GM23338 (cell line): Measurements from ENCODE around the gene COX10. TPM values are rescaled to one million over a fixed set of nuclear protein-coding genes. Genes with fewer than 3 reads are reported as not detected.

Source experiments
- ATAC-seq: fragments of 200-7000 bp; cut with Tn5 transposase; 3 replicates; pipeline ENCODE4 v1.9.1; 2020
- DNase-seq: peaks from one replicate; pipeline ENCODE4 v3.0.0-alpha.2; 2015; ENCODE audit warnings: low spot score
- H2AFZ ChIP-seq: fragments of 200-600 bp; sonication (generic); 2 replicates; pipeline ENCODE4 v1.8.0; 2016; ENCODE audit warnings: antibody characterized with exemption, mild to moderate bottlenecking, moderate library complexity
- H3F3A ChIP-seq: fragments of 200-600 bp; sonication (generic); replicated peaks from 2 replicates; pipeline ENCODE4 v1.8.0; 2017; ENCODE audit warnings: antibody characterized with exemption, mixed run types, low read depth
- H3K27ac ChIP-seq: fragments of 200-600 bp; sonication (generic); 2 replicates; pipeline ENCODE4 v1.6.1; 2016; ENCODE audit warnings: low read depth
- H3K27me3 ChIP-seq: fragments of 200-600 bp; sonication (generic); 2 replicates; pipeline ENCODE4 v1.8.0; 2016; ENCODE audit warnings: mild to moderate bottlenecking, mixed run types, moderate library complexity; ENCODE audit not compliant: insufficient read depth
- H3K36me3 ChIP-seq: fragments of 200-600 bp; sonication (generic); 2 replicates; pipeline ENCODE4 v1.8.0; 2016; ENCODE audit warnings: mild to moderate bottlenecking; ENCODE audit not compliant: insufficient read depth
- H3K4me1 ChIP-seq: fragments of 200-600 bp; sonication (generic); 2 replicates; pipeline ENCODE4 v1.8.0; 2016; ENCODE audit warnings: mild to moderate bottlenecking, moderate library complexity; ENCODE audit not compliant: insufficient read depth
- H3K4me2 ChIP-seq: fragments of 200-600 bp; sonication (generic); 2 replicates; pipeline ENCODE4 v1.7.1; 2017; ENCODE audit warnings: mixed run types
- H3K4me3 ChIP-seq: fragments of 200-600 bp; sonication (generic); 2 replicates; pipeline ENCODE4 v1.6.1; 2016; ENCODE audit warnings: mixed run types
- H3K79me2 ChIP-seq: fragments of 200-600 bp; sonication (generic); replicated peaks from 2 replicates; pipeline ENCODE4 v1.8.0; 2017; ENCODE audit warnings: mild to moderate bottlenecking; ENCODE audit not compliant: insufficient read depth
- H3K9me2 ChIP-seq: fragments of 200-600 bp; sonication (generic); 2 replicates; pipeline ENCODE4 v1.8.0; 2017; ENCODE audit not compliant: insufficient read depth
- H4K20me1 ChIP-seq: fragments of 200-600 bp; sonication (generic); replicated peaks from 2 replicates; pipeline ENCODE4 v1.8.0; 2017; ENCODE audit warnings: mild to moderate bottlenecking; ENCODE audit not compliant: insufficient read depth
- H3K27ac Mint-ChIP-seq: 2 replicates; pipeline ENCODE4 v1.8.0; 2020; ENCODE audit warnings: inconsistent platforms, mild to moderate bottlenecking, moderate library complexity, mixed read lengths
- H3K27me3 Mint-ChIP-seq: 3 replicates; pipeline ENCODE4 v1.8.0; 2022; ENCODE audit warnings: low read depth, mild to moderate bottlenecking, moderate library complexity, mixed read lengths, inconsistent platforms; ENCODE audit not compliant: insufficient read depth, poor library complexity
- H3K36me3 Mint-ChIP-seq: 3 replicates; pipeline ENCODE4 v1.8.0; 2021; ENCODE audit warnings: low read depth, mild to moderate bottlenecking, inconsistent platforms, moderate library complexity, mixed read lengths
- H3K4me1 Mint-ChIP-seq: 3 replicates; pipeline ENCODE4 v1.8.0; 2020; ENCODE audit warnings: mild to moderate bottlenecking, inconsistent platforms, mixed read lengths
- H3K4me3 Mint-ChIP-seq: 3 replicates; pipeline ENCODE4 v1.8.0; 2021; ENCODE audit warnings: moderate library complexity, mild to moderate bottlenecking, inconsistent platforms, mixed read lengths
- H3K9me3 Mint-ChIP-seq: 3 replicates; pipeline ENCODE4 v1.8.0; 2020; ENCODE audit warnings: moderate library complexity, mild to moderate bottlenecking, inconsistent platforms, mixed read lengths
- CREB1 ChIP-seq: fragments of 250-450 bp; sonication (Bioruptor Pico); IDR thresholded peaks from 2 replicates; pipeline ENCODE4 v1.5.0; 2020; ENCODE audit warnings: low read depth, mild to moderate bottlenecking, moderate library complexity
- CTCF ChIP-seq, 2 experiments: fragments of 200-600 bp in 1 of 2; sonication (generic) in 1 of 2; conservative IDR thresholded peaks; 2 replicates each; pipeline versions ENCODE4 v1.5.1 to v1.6.1; 2016 to 2017; ENCODE audit warnings: antibody characterized with exemption in 2 of 2, low read depth in 2 of 2, mild to moderate bottlenecking in 2 of 2, moderate library complexity in 1 of 2
- EZH2 ChIP-seq: fragments of 200-600 bp; sonication (generic); IDR thresholded peaks from one replicate; pipeline ENCODE4 v1.8.0; 2017; ENCODE audit warnings: antibody characterized with exemption, mild to moderate bottlenecking, low read depth; ENCODE audit not compliant: unreplicated experiment
- EZH2phosphoT487 ChIP-seq: fragments of 200-600 bp; sonication (generic); IDR thresholded peaks from one replicate; pipeline ENCODE4 v1.8.1; 2018; ENCODE audit warnings: antibody characterized with exemption; ENCODE audit not compliant: unreplicated experiment
- JUNB ChIP-seq: IDR thresholded peaks from one replicate; pipeline ENCODE4 v1.6.1; 2016; ENCODE audit warnings: antibody characterized with exemption; ENCODE audit not compliant: unreplicated experiment
- NANOG ChIP-seq: IDR thresholded peaks from 2 replicates; pipeline ENCODE4 v1.6.1; 2016; ENCODE audit warnings: antibody characterized with exemption, borderline replicate concordance
- POLR2AphosphoS5 ChIP-seq: IDR thresholded peaks from 2 replicates; pipeline ENCODE4 v1.6.1; 2016; ENCODE audit warnings: antibody characterized with exemption, low read depth
- REST ChIP-seq: IDR thresholded peaks from one replicate; pipeline ENCODE4 v1.6.1; 2018; ENCODE audit warnings: antibody characterized with exemption; ENCODE audit not compliant: unreplicated experiment
- STAT1 ChIP-seq: IDR thresholded peaks from one replicate; pipeline ENCODE4 v1.6.1; 2016; ENCODE audit warnings: antibody characterized with exemption; ENCODE audit not compliant: unreplicated experiment
- ZNF331 ChIP-seq: fragments of 250-450 bp; sonication (Bioruptor Pico); IDR thresholded peaks from 2 replicates; pipeline ENCODE4 v1.5.0; 2020; ENCODE audit warnings: low read depth, mild to moderate bottlenecking, moderate library complexity
- polyA plus RNA-seq: library from polyadenylated mRNA; unstranded; fragments of >200 nt; fragmentation: Nextera tagmentation; extraction: Ambion mirVana; gene quantifications from 2 replicates; pipeline ENCODE4 v1.2.1, GENCODE V29; 2016
- total RNA-seq: library from RNA; depleted of rRNA; stranded (reverse); fragments of >200 nt; shearing (Covaris generic); gene quantifications from 2 replicates; pipeline ENCODE4 v1.2.3, GENCODE V29; 2014
- TF ChIP-seq, protein P1 (sequence below): IDR thresholded peaks from 2 replicates; pipeline ENCODE4 v1.6.1; 2016; ENCODE audit warnings: antibody characterized with exemption

Gene COX10
- total and polyA plus RNA-seq, 2 experiments from 2014 or later, result 25.7 to 46.6 TPM

- no peak overlapping the region for H3K4me3 ChIP-seq
- H4K20me1 ChIP-seq, result no peaks in the 10 kb centered on the region
- peaks cover 1% of the 10 kb centered on the region for H3K4me1 ChIP-seq
- Mint-ChIP-seq H3K27ac (no peak overlapping the region), H3K9me3 (no peaks in the 10 kb centered on the region), H3K4me1 (peaks cover 4% of the 10 kb centered on the region), H3K4me3 (no peak overlapping the region), H3K36me3 (peaks cover 3% of the 10 kb centered on the region; the same call in 1 of the 3 replicates), H3K27me3 (no peaks in the 10 kb centered on the region)
- DNase-seq (no peak), ATAC-seq (no peak)
- no peaks in the 10 kb centered on the region for H3K36me3 ChIP-seq
- H3K79me2 ChIP-seq, result peaks cover 31% of the 10 kb centered on the region
- no peak overlapping the region for H3K27ac ChIP-seq
- no peak overlapping the region for H2AFZ ChIP-seq
- H3K4me2 ChIP-seq, result no peak overlapping the region
- H3K27me3 ChIP-seq, result no peaks in the 10 kb centered on the region
- H3F3A ChIP-seq, result no peaks in the 10 kb centered on the region
- no peaks in the 10 kb centered on the region; the same call in 1 of the 2 replicates for H3K9me2 ChIP-seq
- no peak for TF ChIP-seq EZH2
- TF ChIP-seq CTCF (conservative IDR thresholded peaks at IDR 0.05; ENCODE audit: low read depth in 2 of 2), result no peak
- TF ChIP-seq, protein P1, sequence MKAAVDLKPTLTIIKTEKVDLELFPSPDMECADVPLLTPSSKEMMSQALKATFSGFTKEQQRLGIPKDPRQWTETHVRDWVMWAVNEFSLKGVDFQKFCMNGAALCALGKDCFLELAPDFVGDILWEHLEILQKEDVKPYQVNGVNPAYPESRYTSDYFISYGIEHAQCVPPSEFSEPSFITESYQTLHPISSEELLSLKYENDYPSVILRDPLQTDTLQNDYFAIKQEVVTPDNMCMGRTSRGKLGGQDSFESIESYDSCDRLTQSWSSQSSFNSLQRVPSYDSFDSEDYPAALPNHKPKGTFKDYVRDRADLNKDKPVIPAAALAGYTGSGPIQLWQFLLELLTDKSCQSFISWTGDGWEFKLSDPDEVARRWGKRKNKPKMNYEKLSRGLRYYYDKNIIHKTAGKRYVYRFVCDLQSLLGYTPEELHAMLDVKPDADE, result no peak
- TF ChIP-seq JUNB, result no peak
- TF ChIP-seq ZNF331 (CRISPR knock-in tag), result no peak
- TF ChIP-seq POLR2AphosphoS5, result no peak
- TF ChIP-seq CREB1, result no peak
- TF ChIP-seq STAT1, result no peak
- no peak for TF ChIP-seq NANOG
- TF ChIP-seq REST, result no peak
- no peak for TF ChIP-seq EZH2phosphoT487
Measured at GRCh38 chr17:14149751-14150150, 80.4 kb downstream of the COX10 start.
